DND-41 (cell line): Measurements from ENCODE around the gene SAMSN1.

Experiments
- ATAC-seq: fragments of 200-7000 bp; cut with Tn5 transposase; 3 replicates; pipeline ENCODE4 v1.9.1; 2021; ENCODE audit warnings: low read depth; ENCODE audit not compliant: insufficient read depth
- DNase-seq: peaks from one replicate; pipeline ENCODE4 v3.0.0-alpha.2; 2020
- H2AFZ ChIP-seq: 2 replicates; pipeline ENCODE4 v1.6.0; 2012; ENCODE audit warnings: low read depth, low read length
- H3K27ac ChIP-seq: 2 replicates; pipeline ENCODE4 v1.5.1; 2012; ENCODE audit warnings: low read length, inconsistent platforms
- H3K27me3 ChIP-seq: fragments of 200-600 bp; sonication (generic); 2 replicates; pipeline ENCODE4 v1.6.0; 2012; ENCODE audit warnings: low read length, mild to moderate bottlenecking, inconsistent platforms; ENCODE audit not compliant: insufficient read depth, poor library complexity
- H3K36me3 ChIP-seq: 2 replicates; pipeline ENCODE4 v1.5.1; 2012; ENCODE audit warnings: low read length, inconsistent platforms; ENCODE audit not compliant: insufficient read depth
- H3K4me1 ChIP-seq: 2 replicates; pipeline ENCODE4 v1.5.1; 2012; ENCODE audit warnings: mild to moderate bottlenecking, low read length; ENCODE audit not compliant: insufficient read depth
- H3K4me2 ChIP-seq: 2 replicates; pipeline ENCODE4 v1.6.0; 2012; ENCODE audit warnings: mild to moderate bottlenecking, moderate library complexity, low read length, inconsistent platforms; ENCODE audit not compliant: insufficient read depth
- H3K4me3 ChIP-seq, 2 experiments: fragments of 200-600 bp in 1 of 2; shearing (Covaris generic) in 1 of 2; 2 replicates each; pipeline ENCODE4 v1.5.1; 2012 to 2016; ENCODE audit warnings: inconsistent platforms in 2 of 2, low read length in 2 of 2, mild to moderate bottlenecking in 2 of 2, low read depth in 1 of 2, moderate library complexity in 1 of 2
- H3K79me2 ChIP-seq: 2 replicates; pipeline ENCODE4 v1.6.0; 2012; ENCODE audit warnings: low read length, inconsistent platforms; ENCODE audit not compliant: insufficient read depth
- H3K9ac ChIP-seq: 2 replicates; pipeline ENCODE4 v1.6.0; 2012; ENCODE audit warnings: low read depth, mild to moderate bottlenecking, inconsistent platforms, low read length, moderate library complexity
- H3K9me3 ChIP-seq: 2 replicates; pipeline ENCODE4 v1.5.1; 2012; ENCODE audit warnings: low read length, moderate library complexity, mild to moderate bottlenecking, inconsistent platforms; ENCODE audit not compliant: insufficient read depth, severe bottlenecking
- H4K20me1 ChIP-seq: 2 replicates; pipeline ENCODE4 v1.6.0; 2012; ENCODE audit warnings: low read length; ENCODE audit not compliant: insufficient read depth
- EZH2 ChIP-seq: IDR thresholded peaks from 3 replicates; pipeline ENCODE4 v1.6.1; 2012; ENCODE audit warnings: borderline replicate concordance, low read depth, mild to moderate bottlenecking, moderate library complexity, low read length, inconsistent platforms; ENCODE audit not compliant: severe bottlenecking
- TF ChIP-seq, protein P1 (sequence below): IDR thresholded peaks from 2 replicates; pipeline ENCODE4 v1.5.1; 2012; ENCODE audit warnings: borderline replicate concordance, low read length, moderate library complexity, mild to moderate bottlenecking; ENCODE audit not compliant: poor library complexity, severe bottlenecking; ENCODE audit errors: extremely low read depth

Gene SAMSN1

DNA sequence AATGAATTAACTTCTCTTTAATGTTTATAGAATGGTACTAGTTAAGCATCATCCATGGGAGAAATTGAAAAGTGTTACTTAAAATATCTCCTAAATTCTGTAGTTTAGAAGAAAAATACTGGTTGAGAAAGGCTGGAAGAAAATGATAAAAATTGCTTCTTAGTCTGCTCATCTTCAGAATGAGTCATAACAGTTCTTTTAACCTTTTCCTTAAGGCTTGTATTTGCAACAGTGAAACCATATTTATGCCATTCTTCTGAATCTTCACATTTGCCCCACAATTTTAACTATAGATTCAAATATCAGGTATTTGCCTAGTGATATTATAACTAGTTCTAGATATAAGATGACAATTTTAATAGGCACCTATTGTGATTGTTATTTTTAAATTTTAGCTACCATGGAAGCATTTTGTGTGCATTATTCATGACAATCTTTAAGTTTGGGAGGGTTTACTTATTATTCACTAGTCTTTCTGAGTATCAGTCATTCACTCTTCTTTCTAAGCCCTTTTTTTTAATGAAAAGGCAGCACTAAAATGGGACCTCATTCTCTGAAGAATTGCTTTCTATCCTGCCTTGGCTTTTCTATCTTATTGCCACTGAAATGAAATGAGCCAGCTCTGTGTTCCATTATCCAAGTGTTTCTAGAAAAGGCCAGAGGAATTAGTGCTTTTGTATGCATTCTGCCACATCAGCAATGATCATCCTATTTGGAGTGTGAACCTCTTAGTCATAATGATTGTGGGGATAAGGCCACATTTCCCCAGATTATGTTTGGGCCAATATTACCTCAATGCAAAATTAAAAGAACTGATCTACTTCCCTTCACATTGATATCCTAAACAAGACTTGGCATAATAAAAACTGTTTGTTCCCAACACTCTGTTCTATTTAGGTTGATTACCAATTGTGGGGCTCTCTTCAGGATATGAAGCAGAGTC, 58.4 kb downstream of the SAMSN1 start:
- Histone ChIP-seq H4K20me1 (no peaks in the 10 kb centered on the region), H3K27ac (no peak overlapping the region), H3K9ac (no peak overlapping the region), H2AFZ (no peak overlapping the region), H3K4me1 (peaks cover 6% of the 10 kb centered on the region; the same call in 1 of the 2 replicates), H3K9me3 (no peaks in the 10 kb centered on the region), H3K79me2 (0 out of 2 replicates have a peak, but pooled peaks cover under 1% of the 10 kb centered on the region), H3K4me3 (no peak overlapping the region), H3K36me3 (peaks cover 56% of the 10 kb centered on the region), H3K4me2 (no peak overlapping the region), H3K27me3 (no peaks in the 10 kb centered on the region)
- ATAC-seq (no peak), DNase-seq (no peak)
- TF ChIP-seq EZH2: no peak
- TF ChIP-seq, protein P1, sequence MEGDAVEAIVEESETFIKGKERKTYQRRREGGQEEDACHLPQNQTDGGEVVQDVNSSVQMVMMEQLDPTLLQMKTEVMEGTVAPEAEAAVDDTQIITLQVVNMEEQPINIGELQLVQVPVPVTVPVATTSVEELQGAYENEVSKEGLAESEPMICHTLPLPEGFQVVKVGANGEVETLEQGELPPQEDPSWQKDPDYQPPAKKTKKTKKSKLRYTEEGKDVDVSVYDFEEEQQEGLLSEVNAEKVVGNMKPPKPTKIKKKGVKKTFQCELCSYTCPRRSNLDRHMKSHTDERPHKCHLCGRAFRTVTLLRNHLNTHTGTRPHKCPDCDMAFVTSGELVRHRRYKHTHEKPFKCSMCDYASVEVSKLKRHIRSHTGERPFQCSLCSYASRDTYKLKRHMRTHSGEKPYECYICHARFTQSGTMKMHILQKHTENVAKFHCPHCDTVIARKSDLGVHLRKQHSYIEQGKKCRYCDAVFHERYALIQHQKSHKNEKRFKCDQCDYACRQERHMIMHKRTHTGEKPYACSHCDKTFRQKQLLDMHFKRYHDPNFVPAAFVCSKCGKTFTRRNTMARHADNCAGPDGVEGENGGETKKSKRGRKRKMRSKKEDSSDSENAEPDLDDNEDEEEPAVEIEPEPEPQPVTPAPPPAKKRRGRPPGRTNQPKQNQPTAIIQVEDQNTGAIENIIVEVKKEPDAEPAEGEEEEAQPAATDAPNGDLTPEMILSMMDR: no peak

- Histone ChIP-seq H3K4me2 (no peak overlapping the region), H3K4me3 (no peak overlapping the region), H3K36me3 (peaks cover 47% of the 10 kb centered on the region), H3K27me3 (no peaks in the 10 kb centered on the region), H3K79me2 (no peaks in the 10 kb centered on the region), H3K27ac (no peak overlapping the region), H3K4me1 (peaks cover 15% of the 10 kb centered on the region), H3K9me3 (no peaks in the 10 kb centered on the region), H4K20me1 (no peaks in the 10 kb centered on the region), H2AFZ (no peak overlapping the region), H3K9ac (no peak overlapping the region)
- TF ChIP-seq, protein P1: no peak
- no peak for TF ChIP-seq EZH2
- ATAC-seq (no peak), DNase-seq (no peak)
Observed at GRCh38 chr21:14486869-14487268, 59.2 kb downstream of the SAMSN1 start.

DNA sequence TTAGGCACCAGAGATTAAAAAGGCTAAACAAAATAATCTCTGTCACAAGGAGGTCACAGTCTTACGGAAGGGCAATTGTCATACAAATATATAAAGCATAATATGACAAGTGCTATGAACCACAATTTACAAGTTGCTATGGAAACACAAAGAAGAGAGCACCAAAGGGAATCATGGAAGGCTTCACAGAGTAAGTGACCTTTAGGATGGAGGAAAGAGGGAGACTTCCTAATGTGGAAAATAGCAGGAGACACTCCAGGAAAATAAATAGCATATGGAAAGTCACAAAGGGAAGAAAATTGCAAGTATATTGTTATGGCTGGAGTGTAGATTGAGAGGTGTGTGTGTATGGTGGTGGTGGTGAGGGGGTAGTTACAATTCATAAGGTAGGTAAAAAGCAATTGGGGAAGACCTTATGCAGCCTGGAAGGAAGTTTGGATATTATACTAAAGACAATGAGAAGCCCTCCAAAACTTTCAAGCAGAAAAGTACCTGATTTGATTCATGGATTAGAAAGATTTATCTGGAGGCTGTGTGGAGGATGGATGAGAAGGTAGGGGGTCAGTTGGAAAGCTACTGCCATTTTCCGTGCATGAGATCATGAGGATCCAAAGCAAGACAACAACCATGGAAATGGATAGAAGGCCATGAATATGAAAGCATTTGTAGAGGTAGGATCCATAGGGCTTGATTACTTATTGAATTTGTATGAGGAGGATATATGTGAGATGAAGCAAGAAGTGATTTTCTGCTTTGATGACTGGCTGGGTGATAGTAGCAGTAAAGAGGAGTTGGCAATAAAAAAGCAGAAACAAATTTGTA, 61.7 kb downstream of the SAMSN1 start:
- Histone ChIP-seq H3K4me2 (no peak overlapping the region), H2AFZ (no peak overlapping the region), H3K4me1 (peaks cover 19% of the 10 kb centered on the region), H3K36me3 (peaks cover 33% of the 10 kb centered on the region), H3K4me3 (no peak overlapping the region), H3K27ac (no peak overlapping the region), H3K9me3 (no peaks in the 10 kb centered on the region), H3K79me2 (no peaks in the 10 kb centered on the region), H3K27me3 (no peaks in the 10 kb centered on the region), H3K9ac (no peak overlapping the region), H4K20me1 (no peaks in the 10 kb centered on the region)
- ATAC-seq: no peak
- DNase-seq: no peak
- TF ChIP-seq, protein P1: no peak
- no peak for TF ChIP-seq EZH2
